Hematopoietic multipotent progenitor cell treated with erythropoietin and hydrocortisone succinate and interleukin-3 and kit ligand, for 4 days (in vitro differentiated cells): Measurements from ENCODE around the gene CAST.
"Not testable (repeated sequence)": the region's sequence is repeated elsewhere in the genome, so short reads cannot be mapped to it uniquely, and the experiment has no call there.

Experiments
- DNase-seq: peaks from one replicate; pipeline ENCODE4 v3.0.0-alpha.2; 2015

CAST gene

GRCh38 chr5:96788112-96788749 is 126.1 kb downstream of the CAST start:
- DNase-seq, result no peak

DNA sequence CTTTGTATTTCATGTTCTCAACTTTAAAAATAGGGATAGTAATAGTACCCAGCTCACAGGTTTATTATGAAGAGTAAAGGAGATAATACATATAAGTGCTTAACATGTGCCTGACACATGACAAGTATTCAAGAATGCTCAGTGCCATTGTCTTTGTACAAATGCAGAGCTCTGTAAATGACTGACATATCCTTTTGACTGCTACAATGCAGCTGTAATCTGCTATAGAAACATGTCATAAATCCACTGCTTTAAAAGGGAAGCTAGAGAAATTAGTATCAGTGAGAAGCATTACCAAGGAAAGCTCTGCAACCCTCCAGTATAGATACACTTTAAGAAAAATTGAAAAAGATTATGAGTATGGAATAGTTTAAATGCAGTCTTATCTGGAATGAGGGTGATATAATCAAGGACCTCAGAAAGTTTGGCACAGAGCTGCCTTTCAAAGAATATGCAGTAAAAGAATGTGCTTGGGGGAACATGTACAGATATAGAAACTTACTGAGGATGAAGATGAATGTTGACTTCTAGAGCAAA is 127.7 kb downstream of the CAST start:
- no peak for DNase-seq

GRCh38 chr5:96790961-96791504 is 128.9 kb downstream of the CAST start:
- no peak for DNase-seq

GRCh38 chr5:96794757-96795156 is 132.6 kb downstream of the CAST start:
- no peak for DNase-seq

- no peak for DNase-seq
Measured at GRCh38 chr5:96795626-96796025, 133.4 kb downstream of the CAST start.

DNA sequence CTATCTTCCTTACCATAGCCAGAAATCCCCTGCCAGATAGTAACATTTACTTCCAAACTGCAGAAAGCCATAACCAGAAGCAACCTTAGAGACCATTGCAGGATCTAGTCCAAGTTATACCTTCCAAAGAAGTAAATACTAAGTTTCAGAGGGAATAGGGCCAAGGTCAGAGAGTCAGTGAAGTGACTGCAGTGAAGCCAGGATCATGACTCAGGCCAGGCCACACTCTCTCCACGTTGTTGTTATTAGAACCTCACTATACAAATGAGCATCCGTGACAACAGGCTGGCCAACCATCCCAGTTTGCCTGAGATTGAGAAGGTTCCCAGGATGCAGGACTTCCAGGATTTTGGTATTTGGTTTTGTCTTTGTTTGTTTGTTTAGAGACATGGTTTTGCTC is 134.3 kb downstream of the CAST start:
- DNase-seq, result no peak

GRCh38 chr5:96801718-96802117 is 139.5 kb downstream of the CAST start:
- not testable (repeated sequence) for DNase-seq

DNA sequence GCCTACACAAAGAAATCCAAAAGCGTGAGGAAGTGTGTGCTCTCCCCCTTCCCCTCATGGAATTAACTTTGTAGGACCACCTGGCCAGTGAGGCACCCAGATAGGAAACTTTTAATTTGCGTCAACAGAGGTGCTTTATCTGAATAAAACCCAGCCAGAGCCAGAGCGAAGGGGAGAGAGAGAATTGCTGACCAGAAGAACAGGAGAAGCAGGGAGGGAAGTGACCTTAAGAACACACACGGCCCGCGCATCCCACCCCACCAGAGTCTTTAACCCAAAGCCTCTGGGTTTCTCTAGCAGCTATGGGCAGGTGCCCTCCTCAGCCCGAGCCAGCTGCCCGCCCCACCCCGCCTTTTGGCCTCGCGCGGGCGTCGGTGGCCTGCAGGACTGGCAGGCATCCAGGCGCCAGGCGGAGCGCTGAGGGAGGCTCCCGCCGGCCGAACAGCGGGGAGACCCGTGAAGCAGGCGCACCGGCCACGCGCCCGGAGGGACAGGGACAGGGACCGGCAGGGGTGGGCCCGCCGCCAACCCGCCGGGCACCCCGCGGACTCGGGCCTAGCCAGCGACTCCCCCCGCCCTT is 145.0 kb downstream of the CAST start:
- peak; percentile 87 for DNase-seq

DNA sequence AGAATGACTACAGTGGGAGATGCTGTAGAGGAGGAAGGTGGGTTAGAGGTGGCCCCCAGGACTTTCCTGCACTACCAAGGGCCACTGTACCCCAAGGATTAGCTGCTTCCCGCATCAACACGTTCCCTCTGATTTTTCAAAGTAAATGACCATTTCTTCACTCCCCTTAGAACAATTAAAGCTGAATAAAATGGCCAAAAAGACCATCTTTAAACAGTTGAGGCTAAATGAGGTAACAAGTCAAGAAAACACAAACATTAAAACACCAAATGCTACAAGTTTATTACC is 146.3 kb downstream of the CAST start:
- DNase-seq, result no peak

DNA sequence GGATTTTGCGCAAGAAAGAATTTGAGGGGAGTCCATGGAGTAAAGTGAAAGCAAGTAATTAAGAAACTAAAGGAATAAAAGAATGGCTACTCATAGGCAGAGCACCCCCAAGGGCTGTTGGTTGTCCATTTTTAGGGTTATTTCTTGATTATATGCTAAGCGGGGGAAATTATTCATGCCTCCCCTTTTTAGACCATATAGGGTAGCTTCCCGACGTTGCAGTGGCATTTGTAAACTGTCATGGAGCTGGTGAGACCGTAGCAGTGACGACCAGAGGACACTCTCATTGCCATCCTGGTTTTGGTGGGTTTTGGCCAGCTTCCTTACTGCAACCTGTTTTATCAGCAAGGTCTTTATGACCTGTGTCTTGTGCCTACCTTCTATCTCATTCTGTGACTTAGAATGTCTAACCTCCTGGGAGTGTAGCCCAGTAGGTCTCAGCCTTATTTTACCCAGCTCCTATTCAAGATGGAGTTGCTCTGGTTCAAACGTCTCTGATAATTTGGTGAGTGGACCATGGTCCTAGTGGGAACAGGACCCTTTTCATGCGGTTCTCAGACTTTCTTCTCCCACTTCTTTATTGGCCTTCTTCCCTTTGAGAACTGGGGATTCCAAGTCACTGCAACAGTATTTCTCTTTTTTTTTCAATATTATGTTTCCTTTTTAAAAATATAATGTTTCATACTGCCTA is 146.8 kb downstream of the CAST start:
- DNase-seq, result no peak

- DNase-seq, result no peak
Measured at GRCh38 chr5:96809921-96810320, 147.7 kb downstream of the CAST start.

- DNase-seq, result peak; percentile 27
Measured at GRCh38 chr5:96812851-96813250, 150.7 kb downstream of the CAST start.

GRCh38 chr5:96814041-96814440 is 151.9 kb downstream of the CAST start:
- no peak for DNase-seq

DNA sequence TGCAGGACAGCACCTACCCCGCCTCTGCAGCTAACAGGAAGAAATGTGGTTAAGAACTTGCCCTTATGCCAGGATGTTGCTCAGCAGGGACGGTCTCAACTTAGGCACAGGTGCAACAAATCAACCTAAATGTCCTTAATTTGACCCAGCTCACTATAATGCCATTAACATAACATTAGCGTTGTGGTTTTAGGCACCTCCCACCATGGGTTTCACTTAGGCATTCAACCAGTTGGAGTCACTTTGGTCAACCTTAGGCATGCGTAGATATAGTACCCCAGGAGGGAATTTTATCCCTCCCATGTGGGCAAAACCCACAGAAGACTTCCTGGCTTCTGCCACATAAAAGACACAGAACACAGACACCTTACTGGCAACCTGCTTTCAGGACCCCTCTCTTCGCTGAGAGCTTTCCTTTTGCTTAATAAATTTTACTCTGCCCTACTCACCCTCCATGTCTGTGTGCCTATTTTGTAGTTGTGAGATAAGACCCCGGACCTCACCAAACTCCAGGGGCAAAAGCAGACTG is 154.3 kb downstream of the CAST start:
- peak; percentile 56 for DNase-seq

- peak; percentile 16 for DNase-seq
Measured at GRCh38 chr5:96816991-96817390, 154.8 kb downstream of the CAST start.

GRCh38 chr5:96817506-96817905 is 155.3 kb downstream of the CAST start:
- no peak for DNase-seq

DNA sequence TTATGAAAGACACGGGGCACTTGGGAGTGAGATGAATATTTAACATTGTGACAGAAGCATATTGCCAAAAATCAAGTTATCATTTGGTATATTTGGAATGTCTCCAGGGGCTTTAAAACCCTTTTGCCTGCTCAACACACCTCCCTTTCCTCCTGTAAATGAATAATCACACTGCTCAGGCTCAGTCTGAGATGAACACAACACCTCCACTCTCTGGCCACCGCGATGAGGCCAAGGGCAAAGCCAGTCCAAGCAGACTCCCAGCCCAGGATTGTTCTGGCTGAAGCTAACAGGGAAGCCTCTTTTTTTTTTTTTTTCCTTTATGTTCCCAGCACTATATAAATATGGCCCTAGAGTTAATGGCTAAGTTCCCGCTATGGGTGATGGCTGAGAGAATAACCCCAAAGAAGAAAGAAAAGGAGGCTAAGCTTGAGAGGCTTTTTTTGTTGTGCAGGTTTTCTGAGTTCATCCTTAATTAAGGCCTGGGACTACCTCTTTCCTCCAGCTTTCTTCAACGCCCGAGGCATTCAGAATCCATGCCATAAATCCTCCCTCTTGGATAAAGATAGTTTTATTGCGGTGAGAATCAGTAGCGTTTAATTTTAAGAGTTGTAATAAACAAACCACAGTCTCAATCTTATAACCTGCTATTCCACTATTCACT is 156.1 kb downstream of the CAST start:
- no peak for DNase-seq

DNA sequence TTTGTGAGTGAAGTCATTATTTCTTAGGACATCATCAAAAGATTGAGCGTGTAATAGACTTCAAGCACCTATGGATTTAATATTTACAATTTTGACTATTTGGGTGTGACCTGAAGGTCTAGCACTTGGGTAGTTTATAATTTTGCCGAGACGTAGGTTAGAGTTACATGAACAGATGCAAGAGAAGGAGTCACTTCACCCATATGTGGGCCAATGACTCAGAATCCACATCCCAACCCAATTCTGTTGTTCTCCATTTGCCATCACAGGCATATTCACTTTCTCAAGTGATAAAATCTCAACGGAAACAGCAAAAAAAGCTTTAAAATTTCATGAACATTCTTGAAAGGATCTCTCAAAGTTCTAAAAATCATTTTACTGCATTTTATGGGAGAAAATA is 157.6 kb downstream of the CAST start:
- DNase-seq, result no peak

DNA sequence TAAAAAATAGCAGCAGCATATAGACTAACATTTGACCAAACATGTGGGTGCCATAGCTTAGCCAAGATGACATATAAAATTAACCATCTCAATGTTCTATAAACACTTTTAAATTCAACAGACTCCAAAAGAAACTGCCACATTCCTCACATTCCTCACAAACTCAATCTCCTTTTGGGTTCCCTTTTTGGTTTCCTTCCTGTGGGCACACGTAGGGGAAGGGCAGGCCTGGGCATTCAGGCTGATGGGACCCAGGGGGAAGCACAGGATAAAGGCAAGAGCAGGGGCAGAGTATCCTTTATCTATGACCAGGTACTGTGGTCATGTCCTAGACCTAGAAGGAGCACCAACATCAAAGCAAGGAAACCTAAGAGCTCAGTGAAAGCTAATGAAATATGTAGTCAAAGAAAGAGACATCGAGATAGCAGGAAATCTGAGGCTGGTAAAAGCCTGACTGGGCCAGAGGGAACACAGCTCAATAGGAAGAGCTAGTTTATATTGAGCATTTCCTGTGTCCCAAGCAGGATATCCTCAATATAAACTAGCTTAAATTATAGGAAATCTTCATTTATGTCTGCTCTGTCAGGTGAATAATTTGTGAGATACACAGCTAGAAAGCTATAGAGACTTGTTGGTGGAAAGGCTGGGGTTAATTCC is 159.2 kb downstream of the CAST start:
- DNase-seq, result no peak

DNA sequence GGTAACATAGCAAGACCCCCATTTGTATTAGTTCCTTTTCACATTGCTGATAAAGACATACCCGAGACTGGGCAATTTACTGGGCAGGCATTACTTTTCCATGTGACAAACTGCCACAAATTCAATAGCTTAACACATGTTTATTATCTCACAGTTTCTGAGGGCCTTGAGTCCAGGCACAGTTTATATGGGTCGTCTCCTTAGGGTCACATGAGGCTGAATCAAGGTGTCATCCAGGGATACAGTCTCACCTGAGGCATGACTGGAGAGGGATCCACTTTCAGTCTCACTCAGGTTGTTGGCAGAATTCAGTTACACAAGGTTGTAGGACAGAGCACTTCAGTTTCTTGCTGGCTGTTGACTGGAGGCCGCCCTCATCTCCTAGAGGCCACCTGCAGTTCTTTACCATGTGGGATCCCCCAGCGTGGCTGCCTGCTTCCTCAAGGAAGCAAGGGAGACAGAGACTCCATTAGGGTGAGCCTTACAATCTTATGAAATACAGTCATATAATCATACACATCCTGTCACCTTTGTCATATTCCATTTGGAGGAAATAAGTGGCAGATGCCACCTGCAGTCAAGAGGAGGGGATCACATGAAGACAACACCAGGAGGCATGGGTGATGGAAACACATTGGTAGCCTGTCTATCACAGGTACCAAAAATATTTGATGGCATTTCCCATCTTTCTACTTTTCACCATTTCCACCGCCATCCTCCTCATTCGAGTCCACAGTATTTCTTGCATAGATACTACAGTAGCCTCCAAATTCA is 160.7 kb downstream of the CAST start:
- no peak for DNase-seq

GRCh38 chr5:96823900-96824380 is 161.8 kb downstream of the CAST start:
- peak; percentile 37 for DNase-seq
